GM18870 (cell line): Measurements from ENCODE around the gene ARFGAP1.
"Not testable (repeated sequence)": the region's sequence is repeated elsewhere in the genome, so short reads cannot be mapped to it uniquely, and the experiment has no call there.

Experiments used
- ATAC-seq: cut with Tn5 transposase; IDR thresholded peaks from one replicate; pipeline ENCODE4 v1.9.1; 2021; ENCODE audit warnings: moderate library complexity; ENCODE audit not compliant: unreplicated experiment

Gene ARFGAP1

GRCh38 chr20:63240004-63240403 is 32.6 kb upstream of the ARFGAP1 start:
- ATAC-seq, result no peak

- ATAC-seq, result no peak
These were observed 31.3 kb upstream of the ARFGAP1 start for GRCh38 chr20:63241272-63241671.

GRCh38 chr20:63242736-63243135 is 29.9 kb upstream of the ARFGAP1 start:
- no peak for ATAC-seq

GRCh38 chr20:63243604-63244247 is 28.9 kb upstream of the ARFGAP1 start:
- ATAC-seq, result no peak

GRCh38 chr20:63244468-63244867 is 28.1 kb upstream of the ARFGAP1 start:
- ATAC-seq, result no peak

GRCh38 chr20:63246490-63247288 is 25.9 kb upstream of the ARFGAP1 start:
- no peak for ATAC-seq

- no peak for ATAC-seq
These were observed 24.9 kb upstream of the ARFGAP1 start for GRCh38 chr20:63247671-63248228.

GRCh38 chr20:63248835-63249591 is 23.6 kb upstream of the ARFGAP1 start:
- ATAC-seq, result no peak

GRCh38 chr20:63249891-63250290 is 22.7 kb upstream of the ARFGAP1 start:
- no peak for ATAC-seq

GRCh38 chr20:63251350-63251749 is 21.3 kb upstream of the ARFGAP1 start:
- ATAC-seq, result not testable (repeated sequence)

GRCh38 chr20:63252284-63252711 is 20.3 kb upstream of the ARFGAP1 start:
- no peak for ATAC-seq

GRCh38 chr20:63253065-63253437 is 19.6 kb upstream of the ARFGAP1 start:
- ATAC-seq, result no peak

- no peak for ATAC-seq
These were observed 19.0 kb upstream of the ARFGAP1 start for GRCh38 chr20:63253438-63254231.

GRCh38 chr20:63254232-63254605 is 18.4 kb upstream of the ARFGAP1 start, which contains the start of gene NKAIN4:
Gene NKAIN4 (minus strand): TSS chr20:63254463. CDS start chr20:63254450, 13 bp downstream.
- no peak for ATAC-seq

GRCh38 chr20:63254606-63255384 is 17.8 kb upstream of the ARFGAP1 start:
- ATAC-seq, result no peak

GRCh38 chr20:63255931-63256704 is 16.5 kb upstream of the ARFGAP1 start:
- ATAC-seq, result no peak

GRCh38 chr20:63256954-63257353 is 15.7 kb upstream of the ARFGAP1 start:
- no peak for ATAC-seq

- no peak for ATAC-seq
These were observed 15.0 kb upstream of the ARFGAP1 start for GRCh38 chr20:63257629-63258028.

- ATAC-seq, result no peak
These were observed 13.8 kb upstream of the ARFGAP1 start for GRCh38 chr20:63258781-63259180.
